Peyer's patch (tissue), 4 donors: ENCODE data around the gene SEMA3D. TPM values are rescaled to one million over a fixed set of nuclear protein-coding genes. Genes with fewer than 3 reads are reported as not detected.

Experiments
- DNase-seq, 3 donors: peaks; one replicate each; pipeline ENCODE4 v3.0.0-alpha.2; 2017 to 2019
- H3K27ac ChIP-seq, 4 donors: fragments of 200-600 bp; sonication (generic); one replicate each; pipeline ENCODE4 v1.5.1; 2016 to 2019
- H3K27me3 ChIP-seq, 2 donors: fragments of 200-600 bp; sonication (generic); one replicate each; pipeline ENCODE4 v1.5.1; 2019
- H3K36me3 ChIP-seq, 3 donors: fragments of 200-600 bp; sonication (generic); one replicate each; pipeline ENCODE4 v1.5.1; 2016 to 2019
- H3K4me1 ChIP-seq, 4 donors: fragments of 200-600 bp; sonication (generic); one replicate each; pipeline ENCODE4 v1.5.1; 2016 to 2019
- H3K4me3 ChIP-seq, 4 donors: fragments of 200-600 bp; sonication (generic); 1 replicate in 3 of 4; 2 replicates in 1 of 4; pipeline ENCODE4 v1.5.1; 2016 to 2019; ENCODE audit warnings: mild to moderate bottlenecking in 1 of 4
- H3K9me3 ChIP-seq, 4 donors: fragments of 200-600 bp; sonication (generic); one replicate each; pipeline ENCODE4 v1.5.1; 2016 to 2019; ENCODE audit warnings: mild to moderate bottlenecking in 1 of 4
- CTCF ChIP-seq, 6 experiments: fragments of 450-650 bp in 4 of 6; fragments of 200-600 bp in 2 of 6; sonication (generic) in 1 of 6; IDR thresholded peaks; one replicate each; pipeline ENCODE4 v1.5.1; 2017 to 2019; ENCODE audit warnings: antibody characterized with exemption in 6 of 6, mild to moderate bottlenecking in 3 of 6, moderate library complexity in 1 of 6
- POLR2A ChIP-seq, 2 donors: fragments of 450-650 bp; IDR thresholded peaks; one replicate each; pipeline ENCODE4 v1.5.1; 2017; ENCODE audit warnings: antibody characterized with exemption in 2 of 2, mild to moderate bottlenecking in 2 of 2, moderate library complexity in 2 of 2
- total RNA-seq, 4 donors: library from RNA; depleted of rRNA; stranded (reverse); fragments of >200 nt; gene quantifications; one replicate each; pipeline ENCODE4 v1.1.0, GENCODE V29; 2016

SEMA3D gene
- total RNA-seq, 4 donors from 2014 or later: 4.5 to 7.6 (median 6.5) TPM

- no peaks in the 10 kb centered on the region for H3K27me3 ChIP-seq
- H3K4me1 ChIP-seq: no peaks in the 10 kb centered on the region
- DNase-seq: no peak
- no peaks in the 10 kb centered on the region for H3K9me3 ChIP-seq
- TF ChIP-seq POLR2A (IDR thresholded peaks at IDR 0.05): no peak
- H3K4me3 ChIP-seq: no peak overlapping the region
- H3K36me3 ChIP-seq: no peaks in the 10 kb centered on the region
- no peak overlapping the region for H3K27ac ChIP-seq
These were observed 168.4 kb downstream of the SEMA3D start for GRCh38 chr7:85018498-85018897.

GRCh38 chr7:85016286-85016685, 170.6 kb downstream of the SEMA3D start:
- Histone ChIP-seq H3K4me3 (no peak overlapping the region), H3K27ac (no peak overlapping the region), H3K9me3 (no peaks in the 10 kb centered on the region), H3K27me3 (no peaks in the 10 kb centered on the region), H3K4me1 (no peaks in the 10 kb centered on the region), H3K36me3 (no peaks in the 10 kb centered on the region)
- TF ChIP-seq POLR2A (IDR thresholded peaks at IDR 0.05) (no peak), CTCF (IDR thresholded peaks at IDR 0.05) (no peak)
- no peak for DNase-seq

GRCh38 chr7:85014936-85015660, 171.8 kb downstream of the SEMA3D start:
- no peaks in the 10 kb centered on the region for H3K4me1 ChIP-seq
- no peaks in the 10 kb centered on the region for H3K36me3 ChIP-seq
- DNase-seq: no peak
- no peaks in the 10 kb centered on the region for H3K9me3 ChIP-seq
- no peaks in the 10 kb centered on the region for H3K27me3 ChIP-seq
- no peak overlapping the region for H3K4me3 ChIP-seq
- H3K27ac ChIP-seq: no peak overlapping the region
- TF ChIP-seq POLR2A (IDR thresholded peaks at IDR 0.05) (no peak), CTCF (IDR thresholded peaks at IDR 0.05) (no peak)

GRCh38 chr7:85011127-85011526, 175.7 kb downstream of the SEMA3D start:
- DNase-seq: no peak
- Histone ChIP-seq H3K36me3 (no peaks in the 10 kb centered on the region), H3K27ac (no peak overlapping the region), H3K27me3 (no peaks in the 10 kb centered on the region), H3K9me3 (no peaks in the 10 kb centered on the region), H3K4me3 (no peak overlapping the region), H3K4me1 (no peaks in the 10 kb centered on the region)
- TF ChIP-seq POLR2A (IDR thresholded peaks at IDR 0.05): no peak
- TF ChIP-seq CTCF (IDR thresholded peaks at IDR 0.05): no peak

GRCh38 chr7:85010306-85010705, 176.6 kb downstream of the SEMA3D start:
- Histone ChIP-seq H3K4me1 (no peaks in the 10 kb centered on the region), H3K27me3 (no peaks in the 10 kb centered on the region), H3K9me3 (no peaks in the 10 kb centered on the region), H3K27ac (no peak overlapping the region), H3K36me3 (no peaks in the 10 kb centered on the region), H3K4me3 (no peak overlapping the region)
- DNase-seq: no peak
- TF ChIP-seq CTCF (IDR thresholded peaks at IDR 0.05) (no peak), POLR2A (IDR thresholded peaks at IDR 0.05) (no peak)

- Histone ChIP-seq H3K27ac (no peak overlapping the region), H3K27me3 (no peaks in the 10 kb centered on the region), H3K9me3 (no peaks in the 10 kb centered on the region), H3K36me3 (no peaks in the 10 kb centered on the region), H3K4me3 (no peak overlapping the region), H3K4me1 (no peaks in the 10 kb centered on the region)
- no peak for DNase-seq
- TF ChIP-seq CTCF (IDR thresholded peaks at IDR 0.05) (no peak), POLR2A (IDR thresholded peaks at IDR 0.05) (no peak)
These were observed 180.1 kb downstream of the SEMA3D start for GRCh38 chr7:85006754-85007153.
